Small intestine (tissue), 7 donors: ENCODE measurements around the gene TBXAS1. TPM values are rescaled to one million over a fixed set of nuclear protein-coding genes. Genes with fewer than 3 reads are reported as not detected.

ENCODE experiments used
- DNase-seq, 2 donors: peaks; one replicate each; pipeline versions ENCODE4 v3.0.0 to v3.0.0-alpha.2; 2013
- FAIRE-seq: peaks from 2 replicates; lab custom pipeline; 2012; peaks lifted over from hg19 to GRCh38; lab: Jason Lieb, UNC
- H3K27ac ChIP-seq, 3 donors: one replicate each; pipeline ENCODE4 v1.5.1; 2013; ENCODE audit warnings: low read length in 2 of 3, mild to moderate bottlenecking in 2 of 3, control low read depth in 1 of 3, inconsistent platforms in 1 of 3, low read depth in 1 of 3, moderate library complexity in 1 of 3
- H3K27me3 ChIP-seq, 3 donors: one replicate each; pipeline ENCODE4 v1.6.1; 2013; ENCODE audit warnings: low read length in 3 of 3, inconsistent platforms in 1 of 3; ENCODE audit not compliant: control insufficient read depth in 3 of 3, insufficient read depth in 3 of 3
- H3K36me3 ChIP-seq, 3 donors: one replicate each; pipeline ENCODE4 v1.6.1; 2013; ENCODE audit warnings: low read length in 3 of 3, inconsistent platforms in 1 of 3, low read depth in 1 of 3, mild to moderate bottlenecking in 1 of 3, moderate library complexity in 1 of 3; ENCODE audit not compliant: control insufficient read depth in 3 of 3, insufficient read depth in 2 of 3
- H3K4me1 ChIP-seq, 3 donors: one replicate each; pipeline ENCODE4 v1.6.1; 2013; ENCODE audit warnings: low read length in 2 of 3, inconsistent platforms in 1 of 3, low read depth in 1 of 3, mild to moderate bottlenecking in 1 of 3, moderate library complexity in 1 of 3; ENCODE audit not compliant: control insufficient read depth in 3 of 3, insufficient read depth in 2 of 3
- H3K4me3 ChIP-seq, 3 donors: one replicate each; pipeline ENCODE4 v1.5.1; 2013; ENCODE audit warnings: low read length in 3 of 3, control low read depth in 1 of 3, inconsistent platforms in 1 of 3, low read depth in 1 of 3, mild to moderate bottlenecking in 1 of 3, moderate library complexity in 1 of 3
- H3K9me3 ChIP-seq, 2 donors: one replicate each; pipeline ENCODE4 v1.6.1; 2013; ENCODE audit warnings: low read depth in 1 of 2, low read length in 1 of 2; ENCODE audit not compliant: control insufficient read depth in 2 of 2, insufficient read depth in 1 of 2
- WGBS, 3 donors: extraction: QIAGEN DNeasy Blood & Tissue Kit; methylation state at CpG; one replicate each; pipeline ENCODE4 v1.1.7; 2013; 5-methylcytosine and 5-hydroxymethylcytosine counted together
- polyA plus RNA-seq, 4 donors: library from polyadenylated mRNA; stranded (reverse) in 3 of 4; unstranded in 1 of 4; fragments of 200-250 nt in 3 of 4; fragments of 120-200 nt in 1 of 4; gene quantifications; one replicate each; pipeline versions ENCODE4 v1.2.1 to v1.2.3, GENCODE V29; 2013
- donor health status: healthy with polysubstance abuse.
- donor health status: control.
- donor health status: control.
- donor health status: Bipolar disorder and iron deficiency.
- donor health status: healthy.

Gene TBXAS1
- polyA plus RNA-seq, 4 donors = 1.1 to 8.2 (median 7.0) TPM

- FAIRE-seq (no peak), DNase-seq (no peak)
- 89 to 94% (median 93%) methylated on average over 5 of the region's 5 CpGs for WGBS, 3 donors
- H3K9me3 ChIP-seq = peaks cover 0 to 8% of the 10 kb centered on the region in 2 donors
- H3K27me3 ChIP-seq = no peaks in the 10 kb centered on the region
- no peaks in the 10 kb centered on the region for H3K36me3 ChIP-seq
- H3K27ac ChIP-seq = no peak overlapping the region
- peaks cover 0 to 8% (median 0%) of the 10 kb centered on the region in 3 donors for H3K4me1 ChIP-seq
- no peak overlapping the region for H3K4me3 ChIP-seq
These were observed 60.3 kb downstream of the TBXAS1 start for GRCh38 chr7:139889186-139889871.

GRCh38 chr7:139893461-139893860 lies 64.4 kb downstream of the TBXAS1 start:
- 79 to 83% (median 79%) methylated on average over 1 of the region's 1 CpG for WGBS, 3 donors
- Histone ChIP-seq H3K27me3 (peaks cover 0 to 3% (median 0%) of the 10 kb centered on the region in 3 donors), H3K9me3 (peaks cover 0 to 8% of the 10 kb centered on the region in 2 donors), H3K36me3 (no peaks in the 10 kb centered on the region), H3K27ac (no peak overlapping the region), H3K4me3 (no peak overlapping the region), H3K4me1 (no peaks in the 10 kb centered on the region)
- no peak for DNase-seq
- FAIRE-seq = no peak

- Histone ChIP-seq H3K4me3 (no peak overlapping the region), H3K27me3 (peaks cover 0 to 3% (median 0%) of the 10 kb centered on the region in 3 donors), H3K9me3 (peaks cover 0 to 7% of the 10 kb centered on the region in 2 donors), H3K36me3 (no peaks in the 10 kb centered on the region), H3K27ac (no peak overlapping the region), H3K4me1 (no peaks in the 10 kb centered on the region)
- DNase-seq = no peak
- no peak for FAIRE-seq
- 80 to 87% (median 80%) methylated on average over 4 of the region's 4 CpGs for WGBS, 3 donors
These were observed 64.9 kb downstream of the TBXAS1 start for GRCh38 chr7:139893999-139894398.

GRCh38 chr7:139895141-139895829 lies 66.2 kb downstream of the TBXAS1 start:
- Histone ChIP-seq H3K36me3 (no peaks in the 10 kb centered on the region), H3K9me3 (peaks cover 0 to 1% of the 10 kb centered on the region in 2 donors), H3K4me3 (no peak overlapping the region), H3K4me1 (no peaks in the 10 kb centered on the region), H3K27ac (no peak overlapping the region), H3K27me3 (peaks cover 0 to 3% (median 0%) of the 10 kb centered on the region in 3 donors)
- 83 to 94% (median 84%) methylated on average over 6 of the region's 6 CpGs for WGBS, 3 donors
- no peak for FAIRE-seq
- DNase-seq = no peak

GRCh38 chr7:139896288-139896687 lies 67.2 kb downstream of the TBXAS1 start:
- Histone ChIP-seq H3K4me1 (no peaks in the 10 kb centered on the region), H3K4me3 (no peak overlapping the region), H3K27ac (no peak overlapping the region), H3K9me3 (peaks cover 0 to 2% of the 10 kb centered on the region in 2 donors), H3K36me3 (no peaks in the 10 kb centered on the region), H3K27me3 (peaks cover 0 to 3% (median 0%) of the 10 kb centered on the region in 3 donors)
- DNase-seq (no peak), FAIRE-seq (no peak)
- WGBS, 3 donors = 92 to 97% (median 96%) methylated on average over 3 of the region's 3 CpGs

GRCh38 chr7:139896831-139897230 lies 67.8 kb downstream of the TBXAS1 start:
- no peak for DNase-seq
- WGBS, 3 donors = 56 to 79% (median 70%) methylated on average over 6 of the region's 6 CpGs

GRCh38 chr7:139897422-139898090 lies 68.5 kb downstream of the TBXAS1 start:
- FAIRE-seq (no peak), DNase-seq (peak in 1 of 2 donors; percentile 50)
- H3K4me3 ChIP-seq = no peak overlapping the region
- 49 to 75% (median 67%) methylated on average over 5 of the region's 5 CpGs for WGBS, 3 donors
- no peaks in the 10 kb centered on the region for H3K4me1 ChIP-seq
- no peaks in the 10 kb centered on the region for H3K36me3 ChIP-seq
- H3K9me3 ChIP-seq = peaks cover 0 to 2% of the 10 kb centered on the region in 2 donors
- H3K27ac ChIP-seq = no peak overlapping the region
- H3K27me3 ChIP-seq = peaks cover 0 to 3% (median 0%) of the 10 kb centered on the region in 3 donors

More at GRCh38 chr7:139896831-139897230, 67.8 kb downstream of the TBXAS1 start:
- Histone ChIP-seq H3K36me3 (no peaks in the 10 kb centered on the region), H3K27me3 (peaks cover 0 to 3% (median 0%) of the 10 kb centered on the region in 3 donors), H3K4me1 (no peaks in the 10 kb centered on the region), H3K9me3 (peaks cover 0 to 2% of the 10 kb centered on the region in 2 donors), H3K27ac (no peak overlapping the region), H3K4me3 (no peak overlapping the region)
- FAIRE-seq = no peak

- 85 to 89% (median 87%) methylated on average over 12 of the region's 12 CpGs for WGBS, 3 donors
- no peak overlapping the region for H3K27ac ChIP-seq
- no peaks in the 10 kb centered on the region for H3K36me3 ChIP-seq
- H3K4me3 ChIP-seq = no peak overlapping the region
- peaks cover 0 to 2% of the 10 kb centered on the region in 2 donors for H3K9me3 ChIP-seq
- FAIRE-seq (no peak), DNase-seq (no peak)
- H3K4me1 ChIP-seq = no peaks in the 10 kb centered on the region
- peaks cover 0 to 3% (median 0%) of the 10 kb centered on the region in 3 donors for H3K27me3 ChIP-seq
These were observed 69.4 kb downstream of the TBXAS1 start for GRCh38 chr7:139898483-139898882.
